NCI-H2196 (cell line): ENCODE data around the gene LTO1.

Source experiments
- DNase-seq: peaks from one replicate; lab custom pipeline; 2025; ENCODE audit not compliant: unreplicated experiment; lab: John Stamatoyannopoulos, UW

LTO1 gene

DNA sequence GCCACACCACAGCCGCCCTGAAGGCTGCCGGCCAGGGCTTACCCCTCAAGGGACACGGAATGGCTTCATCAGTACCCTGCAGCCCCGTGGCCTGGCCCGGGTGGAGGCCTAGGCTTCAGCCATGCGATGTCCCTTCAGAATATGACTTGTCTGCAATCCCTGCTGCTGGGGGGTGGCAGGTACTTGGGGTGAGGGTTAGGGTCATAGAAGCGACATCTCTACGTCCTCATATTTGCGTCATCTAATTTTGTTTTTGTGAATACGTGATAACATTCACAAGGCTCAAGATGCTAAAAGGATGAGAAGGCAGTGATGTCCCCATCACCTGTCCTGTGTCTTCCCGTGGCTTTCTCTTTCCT, 27.8 kb downstream of the LTO1 start:
- DNase-seq = no peak

DNA sequence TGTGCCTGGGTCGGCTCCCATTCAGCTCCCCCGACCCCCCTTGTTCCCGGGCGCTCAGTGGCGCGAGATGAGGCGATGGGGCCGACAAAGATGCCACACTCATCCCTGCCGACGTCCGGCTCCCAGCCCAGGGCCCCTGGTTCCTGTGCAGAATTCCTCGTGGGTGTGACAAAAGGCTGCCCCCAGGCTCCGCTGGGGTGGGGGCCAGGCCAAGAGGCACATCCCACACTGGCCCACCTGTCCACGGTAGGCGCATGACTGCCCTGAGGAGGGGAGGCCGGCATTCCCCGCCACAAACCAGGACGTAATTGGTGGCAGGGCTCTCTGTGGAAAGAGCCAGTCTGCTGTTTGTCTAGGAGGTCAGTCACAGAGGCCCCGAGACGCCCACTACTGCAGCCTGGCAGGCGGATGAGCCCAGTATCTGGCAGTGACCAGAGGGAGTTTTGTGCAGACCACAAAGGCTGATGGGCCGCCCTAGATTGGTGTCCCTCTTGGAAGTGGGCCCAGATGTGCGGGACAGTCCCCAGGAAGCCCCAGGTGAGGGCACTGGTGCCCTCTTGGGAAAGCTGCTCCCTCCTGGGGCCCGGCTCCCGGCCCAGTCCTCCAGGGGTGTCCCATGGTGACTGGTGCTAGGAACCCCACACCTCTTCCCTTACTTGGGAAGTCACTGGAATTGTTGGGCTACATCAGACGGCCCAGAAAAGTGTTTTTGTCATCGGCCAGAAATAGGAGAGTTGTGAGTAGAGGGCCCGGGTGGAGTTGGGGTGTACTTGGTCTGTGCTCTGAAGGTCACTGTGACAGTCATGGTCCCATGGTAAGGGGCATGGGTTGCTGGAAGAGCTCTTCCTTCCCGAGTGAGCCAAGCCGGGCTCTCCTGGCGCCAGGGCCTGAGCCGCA, 28.4 kb downstream of the LTO1 start:
- DNase-seq = no peak

DNA sequence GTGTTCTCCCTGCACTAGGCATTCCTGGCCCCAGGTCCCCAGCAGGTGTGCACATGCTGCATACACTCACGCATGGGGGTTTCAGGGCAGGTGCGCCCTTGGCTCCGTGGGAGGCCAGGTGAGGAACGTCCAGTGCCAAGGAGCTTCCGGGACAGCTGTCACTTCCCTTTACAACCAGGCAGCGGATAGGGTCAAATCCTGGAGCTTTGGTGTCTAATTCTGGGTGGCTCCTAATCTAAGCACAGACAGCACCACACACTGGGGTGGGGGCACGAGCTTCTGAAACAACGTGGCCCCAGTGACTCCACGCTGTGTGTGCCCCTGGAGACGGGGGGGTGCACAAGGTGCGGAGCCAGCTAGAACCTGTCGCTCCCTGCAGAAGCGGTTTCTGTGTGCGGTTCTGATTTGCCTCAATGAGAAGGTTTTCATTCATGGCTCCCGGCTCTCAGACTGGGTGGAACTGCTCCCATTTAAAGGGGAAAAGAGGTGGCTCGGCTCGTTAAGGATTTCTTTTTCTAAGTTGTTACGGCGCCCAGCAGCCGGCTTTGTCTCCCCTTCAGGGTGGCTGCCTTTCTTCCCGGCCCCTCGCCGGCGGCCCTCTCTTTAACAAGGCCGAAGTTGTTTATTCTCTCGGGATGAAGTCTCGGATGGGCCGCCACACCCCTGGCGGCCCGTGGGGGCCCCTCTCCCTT, 29.2 kb downstream of the LTO1 start:
- no peak for DNase-seq

DNA sequence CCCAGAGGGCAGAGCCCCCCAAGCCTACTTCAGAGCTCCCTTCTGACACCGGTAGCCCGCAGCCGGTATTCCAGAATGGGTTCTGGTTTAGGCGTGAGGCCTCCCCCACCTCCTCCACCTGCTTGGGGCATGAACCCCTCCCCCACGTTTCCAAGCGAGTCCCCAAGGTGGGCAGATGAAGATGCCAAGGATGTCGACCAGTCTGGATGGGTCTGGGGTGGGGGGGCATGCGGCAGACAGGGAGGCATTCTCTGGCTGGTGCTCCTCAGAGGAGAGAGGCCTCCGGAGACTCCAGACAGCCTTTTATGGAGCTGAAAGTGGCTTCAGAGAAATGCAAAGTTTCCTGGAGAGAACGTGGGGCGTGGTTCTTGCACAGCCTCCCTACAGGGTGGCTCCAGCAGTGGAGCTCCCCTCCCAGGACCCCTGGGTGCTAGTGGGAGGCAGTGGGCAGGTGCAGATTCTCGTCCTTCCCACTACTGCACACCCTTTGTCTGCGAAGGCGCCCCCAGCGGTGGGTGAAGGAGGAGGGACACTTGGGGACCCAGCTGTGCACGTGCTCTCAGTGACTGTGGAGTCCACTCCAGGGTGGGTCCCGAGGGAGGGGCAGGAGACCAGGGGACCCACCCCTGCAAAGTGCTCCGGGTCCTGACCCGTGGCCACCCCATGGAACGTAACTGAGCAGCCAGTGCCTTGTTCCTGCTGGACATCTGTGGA, 30.0 kb downstream of the LTO1 start:
- no peak for DNase-seq

DNA sequence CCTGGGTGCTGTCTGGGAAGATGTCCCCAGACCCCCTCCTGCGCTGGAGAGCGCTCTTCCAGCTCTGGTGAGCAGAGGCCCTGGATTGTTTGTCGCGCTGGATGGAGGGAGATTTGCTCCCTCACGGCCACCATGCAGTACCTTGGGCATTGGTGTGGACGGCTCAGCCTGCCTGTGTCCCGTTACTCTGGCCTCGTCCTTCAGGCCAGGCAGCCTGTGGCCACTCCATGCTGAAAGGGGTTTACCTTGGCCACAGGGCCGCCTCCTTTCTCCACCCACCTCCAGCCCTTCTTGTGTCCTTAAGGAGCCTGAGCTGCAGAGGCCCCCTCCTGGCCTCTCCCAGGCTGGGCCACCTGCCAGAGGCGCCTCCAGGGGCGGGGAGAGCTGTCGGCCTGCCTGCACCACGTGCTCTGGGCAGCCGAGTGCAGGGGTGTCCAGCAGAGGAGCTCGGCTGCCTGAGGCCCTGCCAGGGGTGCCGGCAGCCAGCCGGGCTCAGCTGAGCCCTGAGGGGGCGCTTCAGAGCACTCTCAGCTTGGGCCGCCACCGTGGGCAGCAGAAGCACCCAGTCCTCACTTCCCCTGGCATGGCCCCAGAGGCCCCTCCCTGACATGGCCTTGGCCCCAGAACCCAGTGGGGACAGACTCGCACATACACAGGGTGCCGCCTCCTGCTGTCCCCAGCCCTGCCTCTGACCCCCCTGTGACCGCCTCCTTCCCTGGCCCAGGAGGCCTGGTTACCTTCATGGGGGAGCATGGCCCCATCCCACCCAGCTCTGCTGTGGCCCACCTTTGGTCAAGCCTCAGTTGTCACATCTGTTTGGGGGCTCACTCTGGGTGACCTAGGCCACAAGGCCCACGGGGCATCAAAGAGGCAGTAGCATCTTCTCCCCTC, 30.8 kb downstream of the LTO1 start:
- DNase-seq = peak; percentile 83

DNA sequence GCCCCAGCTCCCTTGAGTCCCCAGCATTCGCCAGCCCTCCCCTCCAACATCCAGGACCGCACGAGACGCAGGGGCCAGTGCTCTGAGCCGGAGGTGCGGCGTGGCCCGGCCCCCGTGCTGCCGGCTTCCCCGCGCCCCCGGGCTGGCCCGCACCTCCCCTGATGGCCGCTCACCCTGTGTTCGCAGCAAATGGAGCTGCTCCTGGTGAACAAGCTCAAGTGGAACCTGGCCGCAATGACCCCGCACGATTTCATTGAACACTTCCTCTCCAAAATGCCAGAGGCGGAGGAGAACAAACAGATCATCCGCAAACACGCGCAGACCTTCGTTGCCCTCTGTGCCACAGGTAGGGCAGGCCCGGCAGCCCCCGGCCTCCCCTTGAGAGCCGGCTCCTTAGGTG, 31.5 kb downstream of the LTO1 start:
- DNase-seq = no peak

DNA sequence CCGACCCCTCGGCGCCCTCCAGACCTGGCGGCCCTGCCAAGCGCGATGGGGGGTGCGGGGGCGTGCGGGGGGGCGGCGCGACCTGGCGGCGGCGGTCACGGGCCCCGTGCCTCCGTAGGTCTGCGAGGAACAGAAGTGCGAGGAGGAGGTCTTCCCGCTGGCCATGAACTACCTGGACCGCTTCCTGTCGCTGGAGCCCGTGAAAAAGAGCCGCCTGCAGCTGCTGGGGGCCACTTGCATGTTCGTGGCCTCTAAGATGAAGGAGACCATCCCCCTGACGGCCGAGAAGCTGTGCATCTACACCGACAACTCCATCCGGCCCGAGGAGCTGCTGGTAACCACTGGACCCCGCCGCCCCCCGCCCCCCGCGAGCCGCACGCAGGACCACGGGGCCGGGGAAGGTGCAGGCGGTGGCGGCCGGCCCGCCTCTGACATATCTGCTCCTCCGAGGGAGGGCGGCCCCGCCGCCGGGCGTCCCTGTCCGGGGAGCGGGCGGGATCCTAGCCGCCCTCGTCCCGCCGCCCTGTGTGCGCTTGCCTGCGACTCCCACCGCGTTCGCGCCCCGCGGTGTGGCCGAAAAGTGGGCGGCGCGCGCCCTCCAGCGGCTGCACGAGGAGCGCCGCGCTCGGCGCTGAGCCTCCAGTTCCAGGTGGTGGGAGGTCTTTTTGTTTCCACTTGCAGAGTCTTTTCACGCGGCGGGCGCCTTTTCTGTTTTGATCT, 32.1 kb downstream of the LTO1 start:
- peak; percentile 80 for DNase-seq

DNA sequence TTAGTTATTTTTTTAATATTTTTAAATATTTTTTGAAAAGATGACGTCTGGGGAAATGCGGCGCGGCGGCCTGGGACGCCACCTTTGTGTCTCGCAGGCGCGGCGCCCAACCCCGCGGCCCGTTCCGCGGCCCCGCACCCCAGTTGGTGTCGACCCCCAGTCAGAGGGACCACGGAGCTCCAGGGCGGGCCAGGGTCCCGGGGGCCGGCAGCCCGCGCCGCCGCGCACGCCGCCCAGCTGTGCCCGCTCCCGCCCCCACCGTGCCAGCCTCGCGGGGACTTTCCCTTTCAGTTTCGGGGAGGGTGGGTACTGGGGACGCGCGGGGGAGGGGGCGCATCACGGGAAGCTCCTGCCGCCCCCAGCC, 32.6 kb downstream of the LTO1 start:
- no peak for DNase-seq

DNA sequence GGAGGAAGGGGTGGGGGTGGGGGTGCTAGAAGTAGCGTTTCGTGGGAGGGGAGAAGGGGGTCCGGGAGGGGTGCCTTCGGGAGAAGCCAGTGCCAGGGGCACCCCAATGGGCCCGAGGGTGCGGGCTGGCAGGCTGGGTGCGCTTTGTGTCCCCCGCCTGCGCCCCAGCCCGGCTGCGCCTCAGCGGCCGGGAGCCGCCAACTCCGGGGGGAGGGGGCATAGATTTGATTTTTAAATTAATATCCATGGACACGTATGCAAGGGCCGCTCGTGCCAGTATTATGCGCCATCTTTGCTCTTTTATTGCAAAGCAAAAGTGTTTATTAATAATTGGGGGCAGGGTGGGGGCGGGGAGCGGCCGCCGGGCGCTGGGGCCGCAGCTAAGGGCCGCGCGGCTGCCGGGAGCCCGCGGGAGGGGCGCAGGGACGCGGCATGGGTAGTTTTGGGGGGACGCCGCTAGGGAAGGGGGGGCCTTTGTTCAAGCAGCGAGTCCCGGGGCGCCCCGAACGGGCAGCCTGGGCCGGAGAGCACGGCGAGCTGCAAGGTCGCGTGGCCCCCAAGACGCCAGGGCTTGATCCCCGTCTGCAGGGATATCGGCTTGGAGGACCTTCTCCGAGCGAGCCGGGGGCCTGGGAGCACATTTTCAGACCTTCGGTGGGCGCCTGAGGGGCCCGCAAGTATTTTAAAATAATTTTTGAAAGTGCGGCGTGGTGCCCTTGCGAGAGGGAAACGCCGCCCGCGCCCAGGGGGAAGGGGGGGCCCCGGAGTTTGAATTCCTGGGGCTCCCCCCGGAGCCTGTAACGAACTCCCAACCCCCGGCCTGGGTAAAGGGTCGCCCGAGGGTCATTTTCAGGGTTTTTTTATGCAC, 33.2 kb downstream of the LTO1 start:
- no peak for DNase-seq

DNA sequence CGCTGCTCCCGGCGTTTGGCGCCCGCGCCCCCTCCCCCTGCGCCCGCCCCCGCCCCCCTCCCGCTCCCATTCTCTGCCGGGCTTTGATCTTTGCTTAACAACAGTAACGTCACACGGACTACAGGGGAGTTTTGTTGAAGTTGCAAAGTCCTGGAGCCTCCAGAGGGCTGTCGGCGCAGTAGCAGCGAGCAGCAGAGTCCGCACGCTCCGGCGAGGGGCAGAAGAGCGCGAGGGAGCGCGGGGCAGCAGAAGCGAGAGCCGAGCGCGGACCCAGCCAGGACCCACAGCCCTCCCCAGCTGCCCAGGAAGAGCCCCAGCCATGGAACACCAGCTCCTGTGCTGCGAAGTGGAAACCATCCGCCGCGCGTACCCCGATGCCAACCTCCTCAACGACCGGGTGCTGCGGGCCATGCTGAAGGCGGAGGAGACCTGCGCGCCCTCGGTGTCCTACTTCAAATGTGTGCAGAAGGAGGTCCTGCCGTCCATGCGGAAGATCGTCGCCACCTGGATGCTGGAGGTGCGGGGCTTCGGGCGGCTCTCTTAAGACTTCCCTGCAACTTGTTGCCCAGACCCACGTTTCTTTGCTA, 34.1 kb downstream of the LTO1 start, which contains the start of gene CCND1:
TSS of gene CCND1 (plus strand) at position 162 of the 587 bp plus-strand sequence. CDS start at position 320, 158 bp downstream.
- peak; percentile 39 for DNase-seq

DNA sequence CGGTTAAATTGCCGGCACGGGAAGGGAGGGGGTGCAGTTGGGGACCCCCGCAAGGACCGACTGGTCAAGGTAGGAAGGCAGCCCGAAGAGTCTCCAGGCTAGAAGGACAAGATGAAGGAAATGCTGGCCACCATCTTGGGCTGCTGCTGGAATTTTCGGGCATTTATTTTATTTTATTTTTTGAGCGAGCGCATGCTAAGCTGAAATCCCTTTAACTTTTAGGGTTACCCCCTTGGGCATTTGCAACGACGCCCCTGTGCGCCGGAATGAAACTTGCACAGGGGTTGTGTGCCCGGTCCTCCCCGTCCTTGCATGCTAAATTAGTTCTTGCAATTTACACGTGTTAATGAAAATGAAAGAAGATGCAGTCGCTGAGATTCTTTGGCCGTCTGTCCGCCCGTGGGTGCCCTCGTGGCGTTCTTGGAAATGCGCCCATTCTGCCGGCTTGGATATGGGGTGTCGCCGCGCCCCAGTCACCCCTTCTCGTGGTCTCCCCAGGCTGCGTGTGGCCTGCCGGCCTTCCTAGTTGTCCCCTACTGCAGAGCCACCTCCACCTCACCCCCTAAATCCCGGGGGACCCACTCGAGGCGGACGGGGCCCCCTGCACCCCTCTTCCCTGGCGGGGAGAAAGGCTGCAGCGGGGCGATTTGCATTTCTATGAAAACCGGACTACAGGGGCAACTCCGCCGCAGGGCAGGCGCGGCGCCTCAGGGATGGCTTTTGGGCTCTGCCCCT, 34.7 kb downstream of the LTO1 start:
- no peak for DNase-seq

DNA sequence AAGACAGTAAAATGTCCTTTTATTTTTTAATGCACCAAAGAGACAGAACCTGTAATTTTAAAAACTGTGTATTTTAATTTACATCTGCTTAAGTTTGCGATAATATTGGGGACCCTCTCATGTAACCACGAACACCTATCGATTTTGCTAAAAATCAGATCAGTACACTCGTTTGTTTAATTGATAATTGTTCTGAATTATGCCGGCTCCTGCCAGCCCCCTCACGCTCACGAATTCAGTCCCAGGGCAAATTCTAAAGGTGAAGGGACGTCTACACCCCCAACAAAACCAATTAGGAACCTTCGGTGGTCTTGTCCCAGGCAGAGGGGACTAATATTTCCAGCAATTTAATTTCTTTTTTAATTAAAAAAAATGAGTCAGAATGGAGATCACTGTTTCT, 35.3 kb downstream of the LTO1 start:
- DNase-seq = no peak

DNA sequence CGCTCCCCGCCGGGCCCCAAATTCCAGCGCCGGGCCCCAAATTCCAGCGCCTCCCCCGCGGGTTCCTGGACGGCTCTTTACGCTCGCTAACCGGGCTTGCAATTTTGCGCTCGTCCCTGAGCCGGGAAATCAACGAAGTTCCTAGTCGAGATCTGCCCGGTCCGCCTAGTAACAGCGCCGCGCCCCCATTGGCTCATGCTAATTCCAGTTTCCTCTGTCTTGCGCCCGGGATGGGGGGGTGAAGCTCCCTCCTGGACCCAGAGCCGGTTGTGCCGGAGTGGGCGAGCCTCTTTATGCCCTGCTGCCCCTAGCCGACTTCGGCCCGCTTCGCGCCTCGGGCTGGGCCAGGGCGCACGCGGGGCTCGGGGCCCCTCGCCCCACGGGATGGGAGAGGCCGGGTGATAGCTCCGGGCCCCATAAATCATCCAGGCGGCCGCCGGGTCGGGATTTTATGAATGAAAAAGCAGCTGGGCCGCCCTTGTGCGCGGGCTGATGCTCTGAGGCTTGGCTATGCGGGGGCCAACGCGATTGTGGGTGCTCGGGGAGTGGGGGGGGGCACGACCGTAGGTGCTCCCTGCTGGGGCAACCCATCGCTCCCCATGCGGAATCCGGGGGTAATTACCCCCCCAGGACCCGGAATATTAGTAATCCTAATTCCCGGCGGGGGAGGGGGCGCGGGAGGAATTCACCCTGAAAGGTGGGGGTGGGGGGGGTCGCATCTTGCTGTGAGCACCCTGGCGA, 36.0 kb downstream of the LTO1 start:
- DNase-seq = peak; percentile 89

DNA sequence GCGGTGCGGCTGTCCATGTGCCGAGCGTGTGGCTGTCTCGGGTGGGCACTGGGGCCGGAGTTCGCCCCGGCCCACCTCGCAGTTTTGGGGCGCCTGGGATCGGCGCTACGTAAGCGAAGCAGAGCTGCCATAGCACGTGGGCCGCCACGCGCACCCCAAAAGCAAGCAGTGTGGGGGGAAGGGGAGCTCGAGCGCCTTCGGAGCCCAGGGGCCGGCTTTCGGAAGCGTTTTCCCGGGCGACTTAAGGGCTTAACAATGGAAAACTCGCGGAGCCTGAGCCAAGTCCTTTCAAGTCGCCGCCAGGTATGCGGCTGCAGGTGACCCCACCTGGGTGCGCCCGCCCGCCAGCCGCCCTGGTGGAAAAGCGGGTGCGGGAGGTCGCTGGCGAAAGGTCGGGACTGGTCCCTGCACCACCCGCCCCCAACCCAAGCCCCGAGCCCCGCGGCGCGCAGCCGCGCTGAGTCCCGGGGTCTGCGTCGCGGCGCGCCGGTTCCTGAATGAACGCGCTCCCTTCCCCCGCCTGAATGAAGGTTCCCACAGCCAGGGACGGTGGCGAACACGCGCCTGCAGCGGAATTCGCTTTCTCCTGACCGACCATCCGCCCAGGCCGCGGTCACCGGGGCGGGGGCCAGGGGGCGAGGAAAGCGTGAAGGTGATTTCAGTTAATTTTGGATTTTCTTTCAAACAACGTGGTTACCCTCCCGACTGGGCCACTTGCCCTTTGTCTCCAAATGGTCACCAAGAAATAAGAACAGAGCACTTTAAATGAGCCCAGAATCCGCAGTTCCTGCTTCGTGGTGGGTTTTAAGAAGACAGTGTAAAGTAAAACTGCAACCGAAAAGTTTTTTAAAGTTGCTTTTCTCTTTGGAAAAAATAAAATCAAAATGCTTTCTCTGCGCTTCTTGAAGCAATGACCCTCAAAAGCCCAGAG, 36.9 kb downstream of the LTO1 start:
- peak; percentile 17 for DNase-seq

DNA sequence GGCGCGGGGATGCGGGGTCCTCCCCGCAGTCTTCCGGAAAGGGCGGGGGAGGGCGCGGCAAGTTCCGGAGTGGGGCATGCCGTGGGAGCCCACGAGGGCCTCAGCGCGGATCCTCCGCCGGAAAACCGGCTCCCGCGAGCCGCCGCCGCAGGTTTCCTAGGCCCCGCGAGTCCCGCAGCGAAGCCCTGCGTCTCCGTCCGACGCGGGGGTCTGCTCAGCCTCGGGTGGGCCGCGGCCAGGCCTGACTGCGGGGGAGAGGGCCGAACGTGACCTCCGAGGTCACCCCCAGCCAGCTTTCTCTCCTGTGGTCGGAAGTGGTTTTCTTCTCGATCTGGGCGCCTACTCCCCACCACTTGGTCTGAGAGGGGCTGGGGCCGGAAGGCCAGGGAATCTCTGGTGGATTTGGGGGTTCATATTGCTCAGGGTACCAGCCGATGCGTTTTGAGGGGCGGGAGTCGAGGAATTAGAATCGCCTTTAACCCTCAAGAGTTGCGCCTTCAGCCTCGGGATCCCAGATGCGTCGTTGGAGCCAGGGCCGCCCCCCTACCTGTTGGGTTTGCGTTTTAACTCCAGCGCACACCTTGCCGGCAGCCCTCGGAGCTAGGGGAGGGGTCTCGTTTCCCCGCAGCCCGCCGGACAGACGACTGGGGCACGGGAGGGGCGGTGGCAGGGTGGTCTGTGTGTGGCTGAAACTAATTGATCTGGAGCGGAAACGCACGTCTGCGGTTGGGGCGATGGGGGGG, 37.8 kb downstream of the LTO1 start:
- no peak for DNase-seq
